ENCODE measurements around the gene KCTD2. TPM values are rescaled to one million over a fixed set of nuclear protein-coding genes. Genes with fewer than 3 reads are reported as not detected.

KCTD2 gene
- total and polyA plus RNA-seq, 2 of the 13 experiments (the other 11 are each of a cell fraction or from before 2014, with no cell fraction given) = 28.3 to 32.6 TPM

GRCh38 chr17:75046407-75047289 is at the start of gene KCTD2, which contains the start of gene ATP5PD (continued):
- TF ChIP-seq ZSCAN30 (CRISPR knock-in tag; IDR thresholded peaks at IDR 0.05) = no peak
- peak; percentile 97 for TF ChIP-seq KDM2A (CRISPR knock-in tag; IDR thresholded peaks at IDR 0.05; ENCODE audit: borderline replicate concordance, low read depth)
- TF ChIP-seq CAMTA2 (CRISPR knock-in tag; IDR thresholded peaks at IDR 0.05; ENCODE audit: borderline replicate concordance) = peak; percentile 35; the same call in 1 of the 2 replicates
- TF ChIP-seq HIVEP1 (CRISPR knock-in tag; IDR thresholded peaks at IDR 0.05) = peak; percentile 92
- no peak; the same call in 1 of the 2 replicates for TF ChIP-seq ISL2 (CRISPR knock-in tag; IDR thresholded peaks at IDR 0.05)
- no peak for TF ChIP-seq SETDB1 (CRISPR knock-in tag; IDR thresholded peaks at IDR 0.05; ENCODE audit: borderline replicate concordance)
- 0 out of 2 replicates have a peak, but pooled peaks have one; percentile 1 for TF ChIP-seq SNAPC2 (CRISPR knock-in tag; IDR thresholded peaks at IDR 0.05)
- no peak for TF ChIP-seq ZNF326 (CRISPR knock-in tag; IDR thresholded peaks at IDR 0.05; ENCODE audit: borderline replicate concordance)
- TF ChIP-seq MLX (CRISPR knock-in tag; IDR thresholded peaks at IDR 0.05) = no peak; the same call in 1 of the 2 replicates
- 0 out of 2 replicates have a peak, but pooled peaks have one; percentile 84 for TF ChIP-seq ZFP1 (CRISPR knock-in tag; IDR thresholded peaks at IDR 0.05)
- peak; percentile 57; the same call in 1 of the 2 replicates for TF ChIP-seq NCOA2 (CRISPR knock-in tag; IDR thresholded peaks at IDR 0.05)
- TF ChIP-seq FOSL1 (CRISPR knock-in tag; IDR thresholded peaks at IDR 0.05; ENCODE audit: borderline replicate concordance) = no peak
- peak; percentile 91 for TF ChIP-seq DR1 (CRISPR knock-in tag; IDR thresholded peaks at IDR 0.05)
- no peak for TF ChIP-seq ZBTB34 (CRISPR knock-in tag; IDR thresholded peaks at IDR 0.05)
- no peak for TF ChIP-seq TCF7L2 (IDR thresholded peaks at IDR 0.05; ENCODE audit: low read depth, low read length)
- TF ChIP-seq ETV5 (CRISPR knock-in tag; IDR thresholded peaks at IDR 0.05; ENCODE audit: borderline replicate concordance) = peak; percentile 67; the same call in 1 of the 2 replicates
- peak; percentile 30; the same call in 1 of the 2 replicates for TF ChIP-seq ZNF34 (CRISPR knock-in tag; IDR thresholded peaks at IDR 0.05; ENCODE audit: borderline replicate concordance)
- TF ChIP-seq BCL6 (CRISPR knock-in tag; IDR thresholded peaks at IDR 0.05) = peak; percentile 56; the same call in 1 of the 2 replicates
- TF ChIP-seq ZNF670 (CRISPR knock-in tag; IDR thresholded peaks at IDR 0.05; ENCODE audit: borderline replicate concordance) = peak; percentile 86; the same call in 1 of the 2 replicates
- peak; percentile 72; the same call in 1 of the 2 replicates for TF ChIP-seq SSRP1 (CRISPR knock-in tag; IDR thresholded peaks at IDR 0.05)
- peak; percentile 65; the same call in 1 of the 2 replicates for TF ChIP-seq ZNF337 (CRISPR knock-in tag; IDR thresholded peaks at IDR 0.05; ENCODE audit: borderline replicate concordance, low read depth)
- peak; percentile 95 for TF ChIP-seq PTBP1 (IDR thresholded peaks at IDR 0.05; ENCODE audit: low read depth, low read length, poor library complexity, severe bottlenecking)
- peak; percentile 20; the same call in 1 of the 2 replicates for TF ChIP-seq KLF9 (CRISPR knock-in tag; IDR thresholded peaks at IDR 0.05; ENCODE audit: low read depth)
- TF ChIP-seq FOXJ3 (CRISPR knock-in tag; IDR thresholded peaks at IDR 0.05; ENCODE audit: borderline replicate concordance) = no peak
- TF ChIP-seq TRAFD1 (CRISPR knock-in tag; IDR thresholded peaks at IDR 0.05; ENCODE audit: borderline replicate concordance) = no peak

Measured in HepG2 (cell line).